T-helper 1 cell treated with Interleukin-12 subunit alpha and Interleukin-12 subunit beta and Interleukin-4 antibody, amounts not matched to agents 30 ng/mL and 1 ng/mL, for 36 hours (primary cell): Measurements from ENCODE around the gene SCD. TPM values are rescaled to one million over a fixed set of nuclear protein-coding genes. Genes with fewer than 3 reads are reported as not detected.

Experiments used
- intact Hi-C: fragments of 100-400 bp; cut with micrococcal nuclease; formaldehyde crosslinking; loops from one replicate; pipeline ENCODE4 v1.15.1; 2024
- total RNA-seq: library from RNA; stranded (reverse); gene quantifications from 2 replicates; pipeline ENCODE4 v1.2.3, GENCODE V29; 2022

The SCD gene
- total RNA-seq, 1 donor from 2014 or later: 125 TPM

DNA sequence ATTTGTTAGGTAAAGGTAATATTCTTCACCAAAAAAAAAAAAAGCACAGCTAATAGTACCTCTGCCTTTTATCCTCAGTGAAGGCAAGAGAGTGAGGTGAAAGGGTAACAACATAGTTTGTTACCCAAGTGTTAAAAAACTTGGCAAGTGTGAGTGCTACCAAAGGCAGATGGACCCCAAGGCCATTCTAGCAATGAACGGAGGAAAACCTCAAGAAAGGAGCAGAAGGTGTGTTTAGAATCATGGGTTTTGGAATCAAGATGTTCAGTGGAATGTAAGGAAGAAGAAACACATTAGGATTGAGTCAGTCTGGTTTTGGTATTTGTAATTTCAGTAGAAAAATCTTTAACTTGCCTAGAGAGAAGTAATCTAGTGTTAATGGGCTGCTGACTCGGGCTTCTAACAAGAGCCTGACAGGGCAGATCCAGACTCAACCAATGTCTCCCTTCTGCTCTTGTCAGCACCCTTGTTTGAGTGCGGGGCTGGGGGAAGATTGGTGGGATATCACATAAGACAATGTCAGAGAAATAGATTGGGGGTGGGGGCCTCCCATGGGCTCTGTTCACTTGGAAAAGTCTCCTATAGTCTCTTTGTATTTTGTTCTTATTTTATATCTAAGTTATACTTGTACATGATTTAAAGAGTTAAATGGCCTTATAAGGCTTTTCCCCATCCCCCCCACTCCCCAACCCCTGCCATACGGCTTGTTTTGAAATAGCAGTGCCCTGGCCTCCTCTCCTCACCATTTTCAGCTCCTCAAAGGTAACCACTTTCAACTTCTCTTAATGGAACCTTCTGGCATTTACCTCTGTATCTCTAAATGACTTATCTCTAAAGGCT is 44.4 kb downstream of the SCD start:
- intact Hi-C loops: no loop called here

DNA sequence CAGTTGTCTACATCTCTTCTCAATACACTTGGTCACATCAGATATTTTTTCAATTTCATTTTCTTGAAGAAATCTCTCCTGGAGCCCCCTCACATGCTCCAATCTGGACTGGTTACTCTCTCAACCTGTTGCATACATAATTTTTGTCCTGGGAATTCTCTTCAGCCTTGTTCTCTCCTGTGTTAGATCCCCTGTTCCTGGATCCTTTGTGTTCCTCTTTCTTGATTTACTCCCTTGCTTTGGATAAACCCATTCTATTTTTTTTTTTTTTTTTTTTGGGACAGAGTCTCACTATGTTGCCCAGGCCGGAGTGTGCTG is 45.6 kb downstream of the SCD start:
- intact Hi-C loops: no loop called here

DNA sequence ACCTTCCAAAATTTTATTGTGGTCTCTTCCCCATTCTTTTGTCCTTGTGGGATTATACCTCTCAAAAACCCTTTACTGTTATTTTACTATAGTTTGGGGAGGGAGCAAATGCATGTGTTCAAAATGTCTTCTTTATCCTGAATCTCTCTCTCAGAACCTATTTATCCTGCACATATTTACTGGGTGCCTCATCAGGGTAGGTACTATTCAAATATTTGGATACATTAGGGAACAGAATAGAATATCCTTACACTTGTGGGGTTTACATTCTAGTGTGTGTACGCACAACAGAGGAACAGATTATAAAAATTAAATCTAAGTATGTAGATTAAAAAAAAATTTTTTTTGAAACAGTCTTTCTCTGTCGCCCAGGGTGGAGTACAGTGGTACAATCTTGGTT is 48.6 kb downstream of the SCD start:
- intact Hi-C loops: no loop called here

DNA sequence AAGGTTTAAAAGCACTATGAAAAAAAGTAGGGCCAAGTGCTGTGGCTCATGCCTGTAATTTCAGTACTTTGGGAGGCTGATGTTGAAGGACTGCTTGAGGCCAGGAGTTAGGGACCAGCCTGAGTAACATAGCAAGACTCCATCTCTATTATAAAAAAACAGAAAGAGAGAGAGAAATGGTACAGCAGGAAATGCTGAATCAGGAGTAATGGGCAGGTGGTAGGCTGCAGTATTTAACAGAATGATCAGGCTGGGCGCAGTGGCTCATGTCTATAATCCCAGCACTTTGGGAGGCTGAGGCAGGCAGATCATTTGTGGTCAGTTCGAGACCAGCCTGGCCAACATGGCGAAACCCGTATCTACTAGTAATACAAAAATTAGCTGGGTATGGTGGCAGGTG is 49.6 kb downstream of the SCD start:
- intact Hi-C loops: no loop called here

DNA sequence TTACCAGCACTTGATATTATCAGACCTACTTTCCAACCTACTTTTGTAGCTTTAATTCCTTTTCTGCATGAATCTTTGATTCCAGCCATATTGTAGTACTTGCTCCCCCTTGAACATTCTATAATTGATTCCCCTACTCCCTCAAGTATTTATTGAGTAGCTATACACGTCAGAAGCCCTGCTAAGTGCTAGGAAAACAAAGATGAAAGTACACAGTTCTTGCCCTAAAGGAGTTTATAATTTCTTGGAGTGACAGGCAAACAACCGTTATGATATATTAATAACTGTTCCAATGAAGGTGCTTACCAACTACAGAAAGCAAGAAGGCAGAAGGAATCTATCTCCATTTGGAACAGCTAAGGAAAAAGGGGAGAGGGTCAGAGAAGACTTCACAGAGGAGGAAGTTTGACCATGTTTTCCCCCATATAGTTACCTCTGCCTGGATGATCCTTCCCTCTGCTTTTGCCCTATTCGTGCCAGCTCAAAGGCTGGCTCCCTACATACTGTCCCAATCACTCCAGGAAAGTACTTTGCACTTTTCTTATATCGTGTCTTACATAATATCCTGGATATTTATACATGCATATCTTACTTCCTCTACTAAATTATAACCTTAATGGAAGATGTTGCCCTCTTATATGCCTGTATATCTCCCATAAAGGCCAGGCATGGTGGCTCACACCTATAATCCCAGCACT is 54.7 kb downstream of the SCD start:
- intact Hi-C loops: no loop called here

DNA sequence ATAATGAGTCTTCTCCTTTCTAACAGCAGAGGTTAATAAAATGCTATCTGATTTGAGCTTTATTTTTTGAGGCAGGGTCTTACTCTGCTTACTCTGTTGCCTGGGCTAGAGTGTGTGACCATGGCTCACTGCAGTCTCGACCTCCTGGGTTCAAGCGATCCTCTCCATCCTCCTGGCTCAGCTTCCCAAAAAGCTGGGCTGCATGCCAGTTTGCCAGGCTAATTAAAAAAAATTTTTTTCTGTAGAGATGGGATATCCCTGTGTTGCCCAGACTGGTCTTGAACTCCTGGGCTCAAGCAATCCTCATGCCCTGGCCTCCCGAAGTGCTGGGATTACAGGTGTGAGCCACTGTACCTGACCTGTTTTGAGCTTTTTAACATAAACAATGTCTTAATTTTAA is 56.7 kb downstream of the SCD start:
- intact Hi-C loops: no loop called here

DNA sequence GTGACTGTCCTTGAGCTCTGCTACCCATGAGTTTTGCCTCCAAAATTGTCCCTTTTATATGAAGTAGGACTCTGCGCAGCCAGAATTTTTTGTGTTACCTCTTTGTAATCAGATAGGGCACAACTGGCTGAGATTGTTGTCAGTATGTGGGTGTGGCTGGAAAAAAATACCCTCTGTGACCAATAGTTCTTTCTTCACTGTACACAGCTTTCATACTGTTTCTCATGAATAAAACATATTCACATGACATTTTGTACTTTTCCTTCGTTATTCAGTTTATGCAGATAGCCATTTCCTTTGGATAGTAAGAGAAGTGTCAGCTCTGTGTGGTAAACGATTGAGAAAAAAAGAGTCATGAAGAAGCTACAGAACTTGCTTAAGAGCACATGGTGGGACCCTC is 66.1 kb downstream of the SCD start:
- intact Hi-C loops: no loop called here

Other genes starting within 250 kb of the SCD start
- 14.1 and 17.2 TPM in 2 replicates for gene ERLIN1, start 161.2 kb upstream of the SCD start, total RNA-seq
- 29.7 and 30.3 TPM in 2 replicates for gene CHUK, start 117.6 kb upstream of the SCD start, total RNA-seq
- 40.7 and 42.0 TPM in 2 replicates for gene CWF19L1, start 79.6 kb upstream of the SCD start, total RNA-seq
- gene BLOC1S2, start 60.6 kb upstream of the SCD start, total RNA-seq: 56.3 and 63.2 TPM in 2 replicates
- 0.20 and 0.24 TPM in 2 replicates for gene PKD2L1, start 17.0 kb upstream of the SCD start, total RNA-seq
- 0.20 TPM in 1 of 2 replicates, not detected in the other for gene WNT8B, start 115.8 kb downstream of the SCD start, total RNA-seq
- gene SEC31B, start 172.6 kb downstream of the SCD start, total RNA-seq: 260 and 267 TPM in 2 replicates
- 325 and 339 TPM in 2 replicates for gene NDUFB8, start 182.6 kb downstream of the SCD start, total RNA-seq
- gene HIF1AN, start 188.7 kb downstream of the SCD start, total RNA-seq: 58.3 and 63.1 TPM in 2 replicates